ENCODE results near the gene AGXT. TPM values are rescaled to one million over a fixed set of nuclear protein-coding genes. Genes with fewer than 3 reads are reported as not detected.

Gene AGXT
- total RNA-seq, 4 donors from 2014 or later, result 1.5 TPM; not detected in 3

DNA sequence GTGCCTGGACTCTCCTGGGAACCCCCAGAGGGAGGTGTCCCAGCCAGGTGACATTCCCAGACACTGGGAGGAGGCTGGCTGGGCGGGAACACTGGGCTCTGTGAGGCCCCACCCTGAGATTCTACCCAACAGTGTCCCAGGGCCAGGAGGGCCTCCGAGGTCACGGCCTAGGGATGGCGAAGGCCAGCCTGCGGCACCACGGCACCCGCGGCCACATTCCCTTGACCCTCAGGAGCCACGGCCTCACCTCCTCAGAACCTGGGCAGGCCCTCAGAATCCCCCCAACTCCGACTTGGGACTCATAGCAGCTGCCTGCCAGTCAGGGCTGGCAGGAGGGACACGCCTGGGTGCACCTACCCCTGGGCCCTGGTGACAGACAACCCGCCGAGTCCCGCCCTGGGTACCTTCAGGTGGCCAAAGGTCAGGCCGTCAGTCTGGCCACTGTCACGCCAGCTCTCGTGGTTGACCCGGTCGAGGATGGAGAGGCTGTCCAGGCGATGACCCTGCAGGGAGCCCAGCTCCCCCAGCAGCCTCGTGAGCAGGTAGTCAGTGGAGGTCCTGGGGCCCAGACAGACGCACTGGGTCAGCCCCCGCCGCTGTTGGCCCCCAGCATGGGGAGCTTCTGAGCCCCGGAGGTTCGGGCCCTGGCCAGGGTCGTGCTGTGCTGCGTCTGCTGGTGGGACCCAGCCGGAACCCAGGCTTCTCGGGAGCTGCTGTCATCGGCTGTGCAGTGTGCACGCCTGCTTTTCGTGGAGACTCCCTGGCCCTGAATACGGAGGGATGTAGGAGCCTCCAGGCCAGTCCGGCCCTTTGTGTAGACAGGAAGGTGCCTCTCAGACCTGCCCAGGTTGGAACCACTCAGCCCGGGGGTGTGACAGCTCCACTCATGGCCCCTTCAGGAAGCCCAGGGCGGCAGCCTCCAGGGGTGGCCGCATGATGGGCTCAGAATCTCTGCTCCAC lies 21.3 kb downstream of the AGXT start:
- Histone ChIP-seq H3K4me3 (no peak overlapping the region), H3K9me3 (no peaks in the 10 kb centered on the region), H3K27me3 (no peaks in the 10 kb centered on the region), H3K36me3 (no peaks in the 10 kb centered on the region), H3K4me1 (no peaks in the 10 kb centered on the region), H3K27ac (no peak overlapping the region)
- DNase-seq, result no peak
- TF ChIP-seq, protein P1, sequence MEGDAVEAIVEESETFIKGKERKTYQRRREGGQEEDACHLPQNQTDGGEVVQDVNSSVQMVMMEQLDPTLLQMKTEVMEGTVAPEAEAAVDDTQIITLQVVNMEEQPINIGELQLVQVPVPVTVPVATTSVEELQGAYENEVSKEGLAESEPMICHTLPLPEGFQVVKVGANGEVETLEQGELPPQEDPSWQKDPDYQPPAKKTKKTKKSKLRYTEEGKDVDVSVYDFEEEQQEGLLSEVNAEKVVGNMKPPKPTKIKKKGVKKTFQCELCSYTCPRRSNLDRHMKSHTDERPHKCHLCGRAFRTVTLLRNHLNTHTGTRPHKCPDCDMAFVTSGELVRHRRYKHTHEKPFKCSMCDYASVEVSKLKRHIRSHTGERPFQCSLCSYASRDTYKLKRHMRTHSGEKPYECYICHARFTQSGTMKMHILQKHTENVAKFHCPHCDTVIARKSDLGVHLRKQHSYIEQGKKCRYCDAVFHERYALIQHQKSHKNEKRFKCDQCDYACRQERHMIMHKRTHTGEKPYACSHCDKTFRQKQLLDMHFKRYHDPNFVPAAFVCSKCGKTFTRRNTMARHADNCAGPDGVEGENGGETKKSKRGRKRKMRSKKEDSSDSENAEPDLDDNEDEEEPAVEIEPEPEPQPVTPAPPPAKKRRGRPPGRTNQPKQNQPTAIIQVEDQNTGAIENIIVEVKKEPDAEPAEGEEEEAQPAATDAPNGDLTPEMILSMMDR (IDR thresholded peaks at IDR 0.05), result no peak
- TF ChIP-seq POLR2A (IDR thresholded peaks at IDR 0.05), result no peak

DNA sequence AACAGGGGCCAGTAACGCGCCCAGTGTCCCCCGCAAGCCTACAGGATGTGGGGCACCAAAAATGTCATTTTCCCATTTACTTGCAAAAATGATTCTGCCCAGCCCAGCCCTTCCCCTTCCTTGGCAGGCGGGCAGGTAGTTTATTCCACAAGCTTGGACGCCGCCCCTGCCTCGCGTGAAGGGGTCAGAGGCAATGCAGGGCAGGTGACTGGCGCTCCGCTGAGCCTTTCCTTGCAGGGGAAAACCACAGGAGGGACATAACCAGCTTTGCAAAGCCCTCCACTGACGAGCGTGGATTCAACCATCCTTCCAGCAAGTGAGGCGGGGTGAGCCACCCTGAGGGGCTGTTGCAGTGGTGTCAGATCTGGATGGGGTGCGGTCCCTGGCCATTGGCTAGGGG lies 22.1 kb downstream of the AGXT start:
- Histone ChIP-seq H3K9me3 (no peaks in the 10 kb centered on the region), H3K27me3 (no peaks in the 10 kb centered on the region), H3K4me3 (no peak overlapping the region), H3K4me1 (no peaks in the 10 kb centered on the region), H3K27ac (no peak overlapping the region), H3K36me3 (no peaks in the 10 kb centered on the region)
- no peak for DNase-seq
- no peak for TF ChIP-seq POLR2A (IDR thresholded peaks at IDR 0.05)

DNA sequence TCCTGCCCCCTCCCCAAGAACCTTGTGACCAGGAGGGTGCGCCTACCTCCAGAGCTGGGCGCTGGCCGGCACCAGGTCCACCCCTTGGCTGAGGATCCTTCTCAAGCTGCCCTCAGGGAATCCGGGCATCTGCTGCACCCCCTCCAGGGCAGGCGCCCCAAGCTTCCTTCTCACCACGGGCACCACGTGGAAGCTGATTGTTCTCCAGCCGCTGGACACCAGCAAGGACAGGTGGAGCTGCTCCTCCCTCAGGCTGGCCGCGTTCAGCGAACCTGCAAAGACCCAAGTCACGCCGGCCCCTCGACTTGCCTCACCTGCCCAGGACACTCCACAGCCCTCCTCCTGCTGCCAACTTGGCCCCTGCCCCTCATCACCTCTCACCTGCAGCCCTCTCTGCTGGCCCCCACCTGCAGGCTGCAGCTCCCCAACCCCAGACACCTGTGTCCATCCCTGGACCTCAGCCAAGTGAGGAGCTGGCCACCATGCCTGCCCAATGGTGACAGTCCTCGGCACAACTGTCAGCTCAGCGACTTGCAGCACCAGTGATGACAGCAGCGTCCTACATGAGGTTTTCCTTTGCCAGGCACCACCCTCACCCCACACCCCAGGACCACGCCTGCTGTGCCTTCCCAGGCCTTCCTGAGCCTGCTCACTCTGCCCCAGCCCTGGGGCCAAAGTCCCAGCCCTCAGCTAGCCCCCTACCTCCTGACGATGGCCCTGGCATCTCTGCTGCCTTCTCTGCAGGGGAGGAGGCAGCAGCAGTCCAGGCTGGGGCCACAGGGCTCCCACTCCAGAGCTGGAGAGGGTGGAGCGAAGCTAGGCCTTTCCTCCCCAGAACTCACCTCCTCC lies 23.1 kb downstream of the AGXT start:
- TF ChIP-seq POLR2A (IDR thresholded peaks at IDR 0.05), result no peak
- TF ChIP-seq, protein P1 (IDR thresholded peaks at IDR 0.05), result no peak
- no peak overlapping the region for H3K4me3 ChIP-seq
- no peaks in the 10 kb centered on the region for H3K27me3 ChIP-seq
- H3K36me3 ChIP-seq, result no peaks in the 10 kb centered on the region
- H3K27ac ChIP-seq, result no peak overlapping the region
- H3K9me3 ChIP-seq, result no peaks in the 10 kb centered on the region
- H3K4me1 ChIP-seq, result peaks cover 0 to 5% (median 0%) of the 10 kb centered on the region in 4 donors
- DNase-seq, result no peak

DNA sequence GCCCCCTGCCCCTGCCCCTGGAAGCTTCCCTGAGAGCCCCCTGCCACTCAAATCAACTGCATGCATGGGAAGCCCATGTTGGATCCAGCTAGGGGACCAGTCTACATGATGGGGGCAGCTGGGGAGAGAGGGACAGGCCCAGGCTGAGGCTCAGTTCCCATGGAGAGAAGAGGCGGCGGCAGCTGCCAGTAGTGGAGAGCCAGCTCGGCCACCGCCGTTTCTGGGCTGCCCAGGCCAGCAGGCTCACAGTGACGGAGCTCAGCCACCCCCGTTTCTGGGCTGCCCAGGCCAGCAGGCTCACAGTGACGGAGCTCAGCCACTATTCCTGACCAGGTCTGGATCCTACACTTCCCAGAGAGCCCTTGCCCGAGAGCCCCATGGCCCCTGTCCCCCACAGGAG lies 23.7 kb downstream of the AGXT start:
- peaks cover 0 to 11% (median 0%) of the 10 kb centered on the region in 4 donors for H3K4me1 ChIP-seq
- no peak for TF ChIP-seq POLR2A (IDR thresholded peaks at IDR 0.05)
- TF ChIP-seq, protein P1 (IDR thresholded peaks at IDR 0.05), result no peak
- H3K9me3 ChIP-seq, result no peaks in the 10 kb centered on the region
- DNase-seq, result no peak
- H3K4me3 ChIP-seq, result no peak overlapping the region
- no peaks in the 10 kb centered on the region for H3K36me3 ChIP-seq
- no peaks in the 10 kb centered on the region for H3K27me3 ChIP-seq
- no peak overlapping the region for H3K27ac ChIP-seq

DNA sequence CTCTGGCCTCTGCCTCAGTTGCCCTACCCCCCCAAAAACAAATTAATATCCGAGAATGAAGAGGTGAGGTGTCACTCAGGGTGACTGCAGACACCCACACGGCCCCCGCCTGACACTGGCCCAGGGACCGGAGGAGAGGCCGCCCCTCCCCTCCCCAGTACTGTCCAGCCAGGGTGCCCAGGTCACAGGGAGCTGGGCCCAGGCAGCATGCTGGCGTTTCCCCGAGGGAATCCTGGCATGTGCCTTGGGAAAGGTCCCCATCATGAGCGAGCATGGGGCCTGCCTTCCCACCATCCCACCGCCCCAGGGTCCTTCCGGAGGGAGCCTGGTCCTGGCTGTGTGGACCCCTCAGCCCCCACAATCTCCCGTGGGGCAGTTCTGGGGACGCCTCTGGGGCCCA lies 24.3 kb downstream of the AGXT start:
- H3K27ac ChIP-seq, result no peak overlapping the region
- peaks cover 0 to 11% (median 0%) of the 10 kb centered on the region in 4 donors for H3K4me1 ChIP-seq
- H3K9me3 ChIP-seq, result no peaks in the 10 kb centered on the region
- no peaks in the 10 kb centered on the region for H3K27me3 ChIP-seq
- H3K36me3 ChIP-seq, result no peaks in the 10 kb centered on the region
- TF ChIP-seq, protein P1 (IDR thresholded peaks at IDR 0.05), result no peak
- TF ChIP-seq POLR2A (IDR thresholded peaks at IDR 0.05), result no peak
- DNase-seq, result no peak
- H3K4me3 ChIP-seq, result no peak overlapping the region

All from Peyer's patch (tissue), 4 donors.